CD4-positive, alpha-beta T cell (primary cell): Measurements from ENCODE around the gene SHKBP1. TPM values are rescaled to one million over a fixed set of nuclear protein-coding genes. Genes with fewer than 3 reads are reported as not detected.
"Not testable (repeated sequence)": the region's sequence is repeated elsewhere in the genome, so short reads cannot be mapped to it uniquely, and the experiment has no call there.

Experiments
- ATAC-seq: fragments of 200-7000 bp; cut with Tn5 transposase; one replicate; pipeline ENCODE4 v1.10.0; 2022; ENCODE audit warnings: mild to moderate bottlenecking; ENCODE audit not compliant: poor library complexity
- CTCF ChIA-PET: fragments of 350-600 bp; sonication (Branson Sonifier 250); formaldehyde crosslinking; loops from one replicate; lab custom pipeline; 2021; ENCODE audit warnings: antibody characterized with exemption, inconsistent platforms; lab: Charles Lee
- POLR2A ChIA-PET: fragments of 350-600 bp; sonication (Branson Sonifier 250); formaldehyde crosslinking; loops from one replicate; lab custom pipeline; 2021; ENCODE audit warnings: antibody characterized with exemption, inconsistent platforms; lab: Charles Lee
- DNase-seq, 14 experiments: peaks; one replicate each; pipeline ENCODE4 v3.0.0-alpha.2; 2013 to 2020; ENCODE audit warnings: mixed read lengths in 2 of 14
- H3K27ac ChIP-seq, 2 donors: one replicate each; pipeline versions ENCODE4 v1.5.1 to v1.7.0; 2013; ENCODE audit warnings: low read length in 2 of 2, low read depth in 1 of 2, mild to moderate bottlenecking in 1 of 2
- H3K27me3 ChIP-seq, 2 experiments: 1 replicate in 1 of 2; 2 replicates in 1 of 2; pipeline versions ENCODE4 v1.6.1 to v1.7.0; 2013; ENCODE audit warnings: low read length in 2 of 2, control low read depth in 1 of 2, mild to moderate bottlenecking in 1 of 2, moderate library complexity in 1 of 2; ENCODE audit not compliant: insufficient read depth in 2 of 2, control insufficient read depth in 1 of 2
- H3K36me3 ChIP-seq: one replicate; pipeline ENCODE4 v1.6.1; 2013; ENCODE audit warnings: low read length, control low read depth; ENCODE audit not compliant: insufficient read depth
- H3K4me1 ChIP-seq: one replicate; pipeline ENCODE4 v1.6.1; 2013; ENCODE audit warnings: low read length, control low read depth; ENCODE audit not compliant: insufficient read depth
- H3K4me3 ChIP-seq: one replicate; pipeline ENCODE4 v1.5.1; 2013; ENCODE audit warnings: mild to moderate bottlenecking, low read length, moderate library complexity
- H3K9me3 ChIP-seq, 2 experiments: 1 replicate in 1 of 2; 2 replicates in 1 of 2; pipeline versions ENCODE4 v1.6.1 to v1.7.0; 2013; ENCODE audit warnings: low read length in 2 of 2, mild to moderate bottlenecking in 2 of 2, control low read depth in 1 of 2, moderate library complexity in 1 of 2; ENCODE audit not compliant: control insufficient read depth in 1 of 2, insufficient read depth in 1 of 2
- H3K27ac Mint-ChIP-seq: one replicate; pipeline ENCODE4 v1.8.0; 2020; ENCODE audit warnings: mixed read lengths
- H3K27me3 Mint-ChIP-seq: one replicate; pipeline ENCODE4 v1.8.0; 2021; ENCODE audit warnings: mixed read lengths
- H3K36me3 Mint-ChIP-seq: one replicate; pipeline ENCODE4 v1.8.0; 2021; ENCODE audit warnings: low read depth, mixed read lengths
- H3K4me1 Mint-ChIP-seq: one replicate; pipeline ENCODE4 v1.8.0; 2021; ENCODE audit warnings: low read depth, mixed read lengths
- H3K4me3 Mint-ChIP-seq: one replicate; pipeline ENCODE4 v1.8.0; 2020; ENCODE audit warnings: mild to moderate bottlenecking, mixed read lengths
- H3K9me3 Mint-ChIP-seq: one replicate; pipeline ENCODE4 v1.8.0; 2020; ENCODE audit warnings: mixed read lengths
- CTCF ChIP-seq: fragments of 200-600 bp; IDR thresholded peaks from one replicate; pipeline ENCODE4 v1.8.0; 2022; ENCODE audit warnings: antibody characterized with exemption, mild to moderate bottlenecking
- intact Hi-C, 2 experiments: fragments of 100-400 bp; cut with DNase I in 1 of 2; cut with micrococcal nuclease in 1 of 2; formaldehyde crosslinking; loops; one replicate each; pipeline versions ENCODE4 v1.15.1 to v1.9.0; 2023 to 2025; cut with DNase I, micrococcal nuclease
- total RNA-seq, 174 experiments: library from RNA in 2 of 174; stranded (reverse) in 2 of 174; gene quantifications; one replicate each; pipeline ENCODE4 v1.2.3 and lab custom pipeline; 2021 to 2026

The SHKBP1 gene
- total RNA-seq, 2 experiments from 2014 or later, result 82.5 to 92.9 TPM

GRCh38 chr19:40622773-40623075 is 46.1 kb downstream of the SHKBP1 start:
- H3K27me3 ChIP-seq, result no peaks in the 10 kb centered on the region
- ChIA-PET POLR2A (no interaction called here), CTCF (no interaction called here)
- intact Hi-C loops, result no loop called here
- Mint-ChIP-seq H3K27ac (no peak overlapping the region), H3K9me3 (no peaks in the 10 kb centered on the region), H3K36me3 (peaks cover 71% of the 10 kb centered on the region), H3K4me1 (no peaks in the 10 kb centered on the region), H3K27me3 (no peaks in the 10 kb centered on the region), H3K4me3 (no peak overlapping the region)
- no peaks in the 10 kb centered on the region for H3K9me3 ChIP-seq
- DNase-seq (no peak), ATAC-seq (no peak)
- no peak overlapping the region for H3K4me3 ChIP-seq
- no peak overlapping the region for H3K27ac ChIP-seq
- TF ChIP-seq CTCF, result no peak
- H3K4me1 ChIP-seq, result no peaks in the 10 kb centered on the region
- H3K36me3 ChIP-seq, result peaks cover 52% of the 10 kb centered on the region

- H3K9me3 Mint-ChIP-seq, result no peaks in the 10 kb centered on the region
- Histone ChIP-seq H3K27ac (no peak overlapping the region), H3K9me3 (no peaks in the 10 kb centered on the region), H3K36me3 (peaks cover 52% of the 10 kb centered on the region), H3K4me3 (no peak overlapping the region), H3K27me3 (no peaks in the 10 kb centered on the region), H3K4me1 (no peaks in the 10 kb centered on the region)
- ChIA-PET POLR2A (no interaction called here), CTCF (interaction anchor here (1.4 kb wide), 1 partner anchor 18 kb away, joined by 5 read pairs; no protein-coding TSS in a partner anchor)
- no peak for TF ChIP-seq CTCF
- ATAC-seq (no peak), DNase-seq (no peak)
- intact Hi-C loops, result no loop called here
- H3K4me1 Mint-ChIP-seq, result no peaks in the 10 kb centered on the region
- no peak overlapping the region for H3K4me3 Mint-ChIP-seq
- peaks cover 65% of the 10 kb centered on the region for H3K36me3 Mint-ChIP-seq
- no peak overlapping the region for H3K27ac Mint-ChIP-seq
- no peaks in the 10 kb centered on the region for H3K27me3 Mint-ChIP-seq
These were observed 47.0 kb downstream of the SHKBP1 start for GRCh38 chr19:40623403-40624251.

GRCh38 chr19:40624369-40625153 is 47.9 kb downstream of the SHKBP1 start:
- H3K9me3 Mint-ChIP-seq, H3K27ac Mint-ChIP-seq, intact Hi-C loops, H3K27me3 Mint-ChIP-seq, ATAC-seq, H3K4me1 ChIP-seq, DNase-seq, POLR2A ChIA-PET, H3K4me3 ChIP-seq, H3K4me1 Mint-ChIP-seq, H3K9me3 ChIP-seq, H3K27ac ChIP-seq, H3K27me3 ChIP-seq, H3K4me3 Mint-ChIP-seq: not testable (repeated sequence)
- CTCF ChIA-PET, result interaction anchor here (0.9 to 1.4 kb wide), 3 partner anchors 10 to 604 kb away, joined by 3 to 5 read pairs (median 3); no protein-coding TSS in a partner anchor
- peaks cover 57% of the 10 kb centered on the region for H3K36me3 Mint-ChIP-seq
- peaks cover 50% of the 10 kb centered on the region for H3K36me3 ChIP-seq
